CD4-positive, alpha-beta memory T cell (primary cell): ENCODE measurements around the gene FASTKD2. TPM values are rescaled to one million over a fixed set of nuclear protein-coding genes. Genes with fewer than 3 reads are reported as not detected.

Experiments used
- CTCF ChIA-PET: fragments of 350-600 bp; sonication (Branson Sonifier 250); formaldehyde crosslinking; loops from one replicate; lab custom pipeline; 2021; ENCODE audit warnings: inconsistent platforms; ENCODE audit not compliant: partially characterized antibody; lab: Charles Lee
- POLR2A ChIA-PET: fragments of 350-600 bp; sonication (Branson Sonifier 250); formaldehyde crosslinking; loops from one replicate; lab custom pipeline; 2021; ENCODE audit not compliant: partially characterized antibody; lab: Charles Lee
- DNase-seq, 5 donors: peaks; one replicate each; pipeline versions ENCODE4 v3.0.0 to v3.0.0-alpha.2; 2020 to 2022; ENCODE audit warnings: mixed read lengths in 1 of 5
- H3K27ac ChIP-seq: one replicate; pipeline ENCODE4 v1.7.0; 2013; ENCODE audit warnings: low read depth, low read length
- H3K27me3 ChIP-seq: 2 replicates; pipeline ENCODE4 v1.7.0; 2013; ENCODE audit warnings: mild to moderate bottlenecking, low read length, moderate library complexity; ENCODE audit not compliant: insufficient read depth
- H3K36me3 ChIP-seq: 2 replicates; pipeline ENCODE4 v1.7.0; 2013; ENCODE audit warnings: mild to moderate bottlenecking, low read length, moderate library complexity; ENCODE audit not compliant: insufficient read depth
- H3K4me1 ChIP-seq: 2 replicates; pipeline ENCODE4 v1.7.0; 2013; ENCODE audit warnings: mild to moderate bottlenecking, low read length, moderate library complexity; ENCODE audit not compliant: insufficient read depth
- H3K4me3 ChIP-seq, 2 donors: one replicate each; pipeline ENCODE4 v1.7.0; 2013; ENCODE audit warnings: low read length in 2 of 2, mild to moderate bottlenecking in 1 of 2
- H3K9me3 ChIP-seq, 2 donors: one replicate each; pipeline ENCODE4 v1.7.0; 2013; ENCODE audit warnings: low read length in 2 of 2, control low read depth in 1 of 2; ENCODE audit not compliant: control insufficient read depth in 1 of 2
- H3K27ac Mint-ChIP-seq, 7 donors: one replicate each; pipeline ENCODE4 v1.8.0; 2020 to 2021; ENCODE audit warnings: mixed read lengths in 7 of 7, mild to moderate bottlenecking in 6 of 7, inconsistent platforms in 3 of 7, moderate library complexity in 3 of 7
- H3K27me3 Mint-ChIP-seq, 2 donors: one replicate each; pipeline ENCODE4 v1.8.0; 2020 to 2021; ENCODE audit warnings: mixed read lengths in 2 of 2
- H3K36me3 Mint-ChIP-seq, 2 donors: one replicate each; pipeline ENCODE4 v1.8.0; 2020 to 2021; ENCODE audit warnings: mixed read lengths in 2 of 2, inconsistent platforms in 1 of 2, mild to moderate bottlenecking in 1 of 2
- H3K4me1 Mint-ChIP-seq, 4 donors: one replicate each; pipeline ENCODE4 v1.8.0; 2020 to 2021; ENCODE audit warnings: mixed read lengths in 4 of 4, mild to moderate bottlenecking in 1 of 4
- H3K4me3 Mint-ChIP-seq, 8 donors: one replicate each; pipeline ENCODE4 v1.8.0; 2020 to 2021; ENCODE audit warnings: mixed read lengths in 8 of 8, mild to moderate bottlenecking in 7 of 8, moderate library complexity in 6 of 8, inconsistent platforms in 3 of 8
- H3K9me3 Mint-ChIP-seq, 8 donors: one replicate each; pipeline ENCODE4 v1.8.0; 2020 to 2021; ENCODE audit warnings: mixed read lengths in 8 of 8, mild to moderate bottlenecking in 5 of 8, inconsistent platforms in 3 of 8, moderate library complexity in 1 of 8
- intact Hi-C: fragments of 100-400 bp; cut with micrococcal nuclease; formaldehyde crosslinking; loops from one replicate; pipeline ENCODE4 v1.15.1; 2023
- microRNA-seq: library from miRNA; unstranded; fragments of <30 nt; microRNA quantifications from one replicate; pipeline ENCODE4 v1.2.0, GENCODE V29; 2021; ENCODE audit warnings: borderline replicate concordance, borderline number of aligned reads, borderline microRNAs expressed, mixed read lengths
- polyA plus RNA-seq, 2 donors: library from polyadenylated mRNA; unstranded; fragments of 300-500 nt; fragmentation: Illumina TruSeq; gene quantifications; one replicate each; pipeline ENCODE4 v1.2.3, GENCODE V29; 2021
- total RNA-seq, 2 experiments: library from RNA; stranded (reverse); gene quantifications; one replicate each; pipeline ENCODE4 v1.2.3, GENCODE V29; 2021

FASTKD2 gene
- total and polyA plus RNA-seq, 4 experiments from 2014 or later, result 23.0 to 26.2 (median 23.5) TPM

- H3K4me3 ChIP-seq, result no peak overlapping the region
- CTCF ChIA-PET, result interaction anchor here (1.3 kb wide), 1 partner anchor 25 kb away, joined by 3 read pairs; no protein-coding TSS in a partner anchor
These were observed 71.3 kb downstream of the FASTKD2 start for GRCh38 chr2:206836722-206837121.

GRCh38 chr2:206837775-206838174 is 72.4 kb downstream of the FASTKD2 start:
- Histone ChIP-seq H3K9me3 (peaks cover 0 to 3% of the 10 kb centered on the region in 2 donors), H3K36me3 (no peaks in the 10 kb centered on the region), H3K4me1 (no peaks in the 10 kb centered on the region), H3K4me3 (no peak overlapping the region), H3K27me3 (no peaks in the 10 kb centered on the region), H3K27ac (no peak overlapping the region)
- Mint-ChIP-seq H3K9me3 (peaks cover 0 to 15% (median 4%) of the 10 kb centered on the region in 8 donors), H3K4me1 (no peaks in the 10 kb centered on the region), H3K27ac (no peak overlapping the region), H3K4me3 (no peak overlapping the region), H3K27me3 (no peaks in the 10 kb centered on the region), H3K36me3 (peaks cover 0 to 11% of the 10 kb centered on the region in 2 donors)
- POLR2A ChIA-PET, result no interaction called here
- intact Hi-C loops, result no loop called here
- DNase-seq, result no peak
- CTCF ChIA-PET, result interaction anchor here (1.3 kb wide), 1 partner anchor 24 kb away, joined by 3 read pairs; no protein-coding TSS in a partner anchor

More at GRCh38 chr2:206836722-206837121, 71.3 kb downstream of the FASTKD2 start:
- no peak overlapping the region for H3K27ac Mint-ChIP-seq
- H3K4me3 Mint-ChIP-seq, result no peak overlapping the region
- H3K27me3 Mint-ChIP-seq, result no peaks in the 10 kb centered on the region
- peaks cover 0 to 15% (median 4%) of the 10 kb centered on the region in 8 donors for H3K9me3 Mint-ChIP-seq
- peaks cover 0 to 11% of the 10 kb centered on the region in 2 donors for H3K36me3 Mint-ChIP-seq
- H3K4me1 Mint-ChIP-seq, result no peaks in the 10 kb centered on the region
- Histone ChIP-seq H3K36me3 (no peaks in the 10 kb centered on the region), H3K27ac (no peak overlapping the region), H3K9me3 (peaks cover 0 to 3% of the 10 kb centered on the region in 2 donors), H3K4me1 (no peaks in the 10 kb centered on the region), H3K27me3 (no peaks in the 10 kb centered on the region)
- intact Hi-C loops, result no loop called here
- no peak for DNase-seq
- POLR2A ChIA-PET, result no interaction called here

GRCh38 chr2:206838690-206839089 is 73.3 kb downstream of the FASTKD2 start:
- CTCF ChIA-PET, result no interaction called here
- H3K27me3 Mint-ChIP-seq, result no peaks in the 10 kb centered on the region

GRCh38 chr2:206840999-206841398 is 75.6 kb downstream of the FASTKD2 start:
- Histone ChIP-seq H3K36me3 (no peaks in the 10 kb centered on the region), H3K4me3 (no peak overlapping the region), H3K4me1 (no peaks in the 10 kb centered on the region), H3K9me3 (no peaks in the 10 kb centered on the region), H3K27me3 (no peaks in the 10 kb centered on the region), H3K27ac (no peak overlapping the region)
- Mint-ChIP-seq H3K27me3 (no peaks in the 10 kb centered on the region), H3K9me3 (peaks cover 0 to 6% (median 0%) of the 10 kb centered on the region in 8 donors), H3K4me3 (no peak overlapping the region), H3K27ac (no peak overlapping the region), H3K36me3 (no peaks in the 10 kb centered on the region), H3K4me1 (no peaks in the 10 kb centered on the region)
- intact Hi-C loops, result no loop called here
- DNase-seq, result no peak
- ChIA-PET CTCF (no interaction called here), POLR2A (interaction anchor here (0.5 kb wide), 1 partner anchor 520 kb away, joined by 3 read pairs; no protein-coding TSS in a partner anchor)

More at GRCh38 chr2:206838690-206839089, 73.3 kb downstream of the FASTKD2 start:
- H3K4me1 Mint-ChIP-seq, result no peaks in the 10 kb centered on the region
- H3K36me3 Mint-ChIP-seq, result peaks cover 0 to 7% of the 10 kb centered on the region in 2 donors
- no peak for DNase-seq
- no peak overlapping the region for H3K27ac ChIP-seq
- peaks cover 0 to 11% (median 0%) of the 10 kb centered on the region in 8 donors for H3K9me3 Mint-ChIP-seq
- no peaks in the 10 kb centered on the region for H3K27me3 ChIP-seq
- peaks cover 0 to under 1% of the 10 kb centered on the region in 2 donors for H3K9me3 ChIP-seq
- H3K4me1 ChIP-seq, result no peaks in the 10 kb centered on the region
- H3K4me3 ChIP-seq, result no peak overlapping the region
- H3K27ac Mint-ChIP-seq, result no peak overlapping the region
- POLR2A ChIA-PET, result no interaction called here
- H3K4me3 Mint-ChIP-seq, result no peak overlapping the region
- H3K36me3 ChIP-seq, result no peaks in the 10 kb centered on the region
- intact Hi-C loops, result no loop called here

Small RNAs within 50 kb of the gene (microRNA-seq; reads per million reads assigned to microRNA genes)
- gene MIR3130-1, result not detected
- not detected for gene MIR3130-2

Other genes starting within 250 kb of the FASTKD2 start
- not detected for gene FAM237A, start 123.1 kb upstream of the FASTKD2 start, total RNA-seq
- gene FAM237A, start 123.1 kb upstream of the FASTKD2 start, polyA plus RNA-seq, result not detected
- gene DYTN, start 47.2 kb upstream of the FASTKD2 start, total RNA-seq, result not detected
- gene DYTN, start 47.2 kb upstream of the FASTKD2 start, polyA plus RNA-seq, result not detected
- under 1 TPM in 1 of 2 experiments, not detected in 1; 0.17 TPM for gene MDH1B, start 278 bp upstream of the FASTKD2 start, total RNA-seq
- gene MDH1B, start 278 bp upstream of the FASTKD2 start, polyA plus RNA-seq, result under 1 TPM in 1 of 2 donors, not detected in 1; 0.44 TPM
- not detected for gene CPO, start 173.9 kb downstream of the FASTKD2 start, total RNA-seq
- gene CPO, start 173.9 kb downstream of the FASTKD2 start, polyA plus RNA-seq, result not detected